GM21717 (cell line): ENCODE measurements around the gene ARL15.
A peak's percentile ranks its signal among the peaks of the same experiment; 100 is the strongest.

ENCODE experiments used
- ATAC-seq: cut with Tn5 transposase; IDR thresholded peaks from one replicate; pipeline ENCODE4 v1.9.1; 2021; ENCODE audit warnings: mild to moderate bottlenecking, moderate library complexity; ENCODE audit not compliant: unreplicated experiment

The ARL15 gene

DNA sequence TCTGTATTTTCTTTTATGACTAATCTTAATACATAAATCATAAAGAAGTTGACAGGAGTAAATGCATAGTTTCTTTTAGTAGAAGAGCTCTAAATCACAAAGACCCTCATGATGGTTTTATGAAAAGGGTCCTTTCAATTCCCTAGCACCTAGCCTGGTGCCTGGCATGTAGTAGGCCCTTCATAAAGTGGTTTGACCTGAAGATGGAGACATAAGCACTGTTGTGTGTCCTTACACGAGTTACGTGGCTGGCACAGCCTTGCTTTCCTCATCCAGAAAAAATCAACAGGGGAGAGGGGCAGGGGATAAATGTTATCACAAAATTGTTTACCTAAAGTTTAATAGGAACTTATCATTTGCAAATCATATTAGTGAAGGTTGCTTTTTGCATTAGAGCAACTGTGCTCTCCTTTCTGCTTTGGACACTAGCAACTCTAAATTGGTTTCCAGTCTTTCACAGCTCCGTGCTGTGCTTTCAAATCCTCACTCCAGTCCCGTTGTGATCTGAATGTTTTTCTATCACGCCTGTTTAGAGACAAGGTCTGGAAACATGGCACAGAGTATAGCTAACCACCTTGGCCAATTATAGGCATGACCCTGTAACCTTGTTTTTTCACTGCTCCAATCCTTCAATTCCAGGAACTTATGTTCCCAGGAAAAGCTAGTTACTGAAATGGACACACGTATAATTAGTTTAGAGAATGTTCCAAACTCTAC, 55.7 kb downstream of the ARL15 start:
- ATAC-seq, result no peak

GRCh38 chr5:54251981-54252380, 58.4 kb downstream of the ARL15 start:
- no peak for ATAC-seq

GRCh38 chr5:54249210-54250028, 61.0 kb downstream of the ARL15 start:
- peak; percentile 61 for ATAC-seq

DNA sequence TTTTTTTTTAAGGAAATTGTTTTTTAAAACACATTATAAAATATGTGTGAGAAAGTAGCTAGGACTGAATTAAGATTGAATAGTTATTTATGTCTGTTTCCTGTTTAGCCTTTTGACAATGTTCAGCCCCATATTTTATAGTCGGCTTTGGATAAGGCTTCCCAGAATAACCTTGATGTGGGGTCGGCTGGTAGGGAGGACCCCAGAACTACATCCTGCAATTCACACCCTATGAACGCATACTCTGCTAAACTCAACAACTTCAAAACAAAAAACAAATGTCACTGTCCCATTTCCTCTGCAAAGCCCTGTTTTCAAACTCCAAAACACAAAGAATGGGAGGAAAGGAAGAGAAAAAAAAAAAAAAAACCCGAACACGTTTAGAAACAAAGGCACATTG, 63.1 kb downstream of the ARL15 start:
- ATAC-seq, result no peak

GRCh38 chr5:54243483-54244080, 66.8 kb downstream of the ARL15 start:
- ATAC-seq, result peak; percentile 66

DNA sequence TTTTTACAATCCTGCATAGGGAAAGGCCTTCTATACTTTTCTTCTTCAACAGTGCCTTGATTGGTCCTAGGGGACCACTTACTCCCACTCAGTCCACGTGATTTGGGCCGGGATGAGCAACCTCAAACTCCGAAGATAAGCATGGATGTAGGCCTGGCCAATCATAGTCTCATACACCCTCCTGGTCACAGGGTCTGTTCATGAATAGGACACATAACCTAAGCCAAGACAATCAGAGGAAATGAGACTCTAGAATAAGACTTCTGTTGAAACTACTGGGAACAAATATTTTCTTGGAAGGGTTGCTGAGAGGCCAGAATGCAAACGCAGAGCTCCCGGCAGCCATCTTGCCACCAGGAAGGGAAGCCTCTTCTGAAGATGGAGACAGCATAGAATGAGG, 68.1 kb downstream of the ARL15 start:
- no peak for ATAC-seq

DNA sequence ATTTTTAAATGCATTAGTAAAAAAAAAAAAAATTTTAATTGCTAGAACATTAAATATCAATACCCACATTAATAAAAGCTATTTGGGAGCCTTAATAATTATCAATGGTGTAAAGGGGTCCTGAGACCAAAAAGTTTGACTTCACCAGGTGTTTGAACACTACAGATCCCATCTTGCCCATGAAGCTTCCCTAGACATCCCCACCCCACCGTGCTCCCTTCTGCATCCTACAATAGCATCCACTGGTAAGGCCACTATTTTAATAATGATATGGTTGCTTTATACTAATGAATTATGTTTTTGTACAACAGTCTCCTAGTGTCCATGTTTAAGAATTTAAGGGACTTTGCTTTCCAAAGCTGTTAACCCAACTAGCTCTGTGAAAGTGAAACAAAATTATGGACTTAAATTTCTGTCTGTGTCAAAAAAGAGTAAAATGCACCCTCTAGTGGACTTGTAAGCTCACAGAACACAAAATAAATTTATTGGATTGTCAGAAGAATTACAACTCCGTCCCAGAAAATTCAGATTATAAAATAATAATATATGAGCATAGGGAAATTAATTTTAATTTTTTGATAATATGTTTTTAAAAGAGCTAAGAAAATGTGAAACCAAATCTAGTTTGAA, 76.0 kb downstream of the ARL15 start:
- no peak for ATAC-seq

- ATAC-seq, result no peak
Measured at GRCh38 chr5:54230936-54231685, 79.3 kb downstream of the ARL15 start.

GRCh38 chr5:54229041-54229780, 81.2 kb downstream of the ARL15 start:
- ATAC-seq, result peak; percentile 87

- no peak for ATAC-seq
Measured at GRCh38 chr5:54227759-54228158, 82.6 kb downstream of the ARL15 start.

DNA sequence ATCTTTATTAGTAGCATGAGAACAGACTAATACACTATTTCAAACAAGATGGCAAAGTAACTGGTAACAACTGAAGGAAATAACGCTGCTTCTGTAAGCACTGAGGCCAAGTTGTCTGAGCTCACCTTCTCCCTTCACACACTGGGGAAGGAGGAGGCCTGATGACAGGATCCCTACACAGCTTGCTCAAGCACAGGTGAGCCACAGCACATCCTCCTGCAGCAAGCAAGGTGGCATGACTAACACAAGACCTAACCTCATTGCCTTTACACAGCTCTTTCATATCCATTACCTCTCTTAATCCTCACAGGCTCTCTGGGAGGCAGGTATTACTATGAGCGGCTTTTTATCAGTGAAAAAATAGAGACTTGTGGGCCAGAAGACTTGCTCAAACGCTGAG, 83.3 kb downstream of the ARL15 start:
- no peak for ATAC-seq

- ATAC-seq, result no peak
Measured at GRCh38 chr5:54226215-54226614, 84.2 kb downstream of the ARL15 start.

DNA sequence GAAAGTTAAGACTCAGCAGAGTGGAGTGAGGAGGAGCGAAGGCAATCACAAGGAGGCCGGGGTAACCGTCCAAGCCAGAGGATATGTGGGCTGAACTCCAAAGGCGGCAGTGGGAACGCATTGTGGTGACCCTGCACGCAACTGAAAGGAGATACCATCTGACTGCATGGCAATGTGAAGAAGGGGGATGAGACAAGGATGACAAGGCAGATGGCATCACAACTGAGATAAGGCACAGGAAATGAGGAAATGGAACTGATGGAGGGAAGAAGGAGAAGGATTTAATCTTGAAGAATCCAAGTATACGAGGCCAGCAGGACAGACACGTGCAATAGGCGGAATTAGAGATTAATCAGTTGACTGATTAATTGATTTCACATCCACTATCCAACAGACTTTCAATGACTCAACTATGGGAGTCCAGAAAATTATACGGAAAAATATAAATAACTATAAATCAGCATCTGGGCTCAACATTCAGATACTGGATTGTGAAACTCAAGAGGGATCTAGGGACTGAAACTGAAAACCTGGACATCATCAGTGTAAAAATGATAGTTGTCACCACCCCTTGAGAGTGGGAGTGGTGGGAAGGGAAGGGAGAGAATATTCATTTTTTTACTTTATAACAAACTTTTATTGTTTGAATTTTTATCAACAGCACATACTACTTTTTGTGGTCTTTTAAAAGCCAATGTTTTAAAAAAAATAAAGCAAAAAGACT, 86.1 kb downstream of the ARL15 start:
- ATAC-seq, result no peak

GRCh38 chr5:54222336-54222735, 88.0 kb downstream of the ARL15 start:
- ATAC-seq, result no peak

DNA sequence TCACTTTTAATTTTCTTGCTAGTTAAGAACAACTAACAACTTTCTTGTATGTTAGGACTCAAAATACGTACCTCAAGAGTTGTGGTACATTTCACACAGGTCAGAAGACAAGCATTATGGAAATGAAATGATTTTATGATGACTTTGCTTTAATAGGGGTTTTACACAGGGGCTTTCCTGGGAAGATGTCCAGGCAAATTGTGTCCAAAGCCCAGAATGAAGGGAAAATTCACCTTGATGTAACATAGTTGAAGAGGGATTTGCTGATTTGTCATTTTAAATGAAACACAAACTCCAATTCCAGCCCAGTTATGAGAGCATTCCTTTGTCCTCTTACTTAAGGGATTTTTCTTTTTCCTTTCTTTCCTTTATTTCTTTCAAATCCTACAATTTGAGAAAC, 89.2 kb downstream of the ARL15 start:
- no peak for ATAC-seq

DNA sequence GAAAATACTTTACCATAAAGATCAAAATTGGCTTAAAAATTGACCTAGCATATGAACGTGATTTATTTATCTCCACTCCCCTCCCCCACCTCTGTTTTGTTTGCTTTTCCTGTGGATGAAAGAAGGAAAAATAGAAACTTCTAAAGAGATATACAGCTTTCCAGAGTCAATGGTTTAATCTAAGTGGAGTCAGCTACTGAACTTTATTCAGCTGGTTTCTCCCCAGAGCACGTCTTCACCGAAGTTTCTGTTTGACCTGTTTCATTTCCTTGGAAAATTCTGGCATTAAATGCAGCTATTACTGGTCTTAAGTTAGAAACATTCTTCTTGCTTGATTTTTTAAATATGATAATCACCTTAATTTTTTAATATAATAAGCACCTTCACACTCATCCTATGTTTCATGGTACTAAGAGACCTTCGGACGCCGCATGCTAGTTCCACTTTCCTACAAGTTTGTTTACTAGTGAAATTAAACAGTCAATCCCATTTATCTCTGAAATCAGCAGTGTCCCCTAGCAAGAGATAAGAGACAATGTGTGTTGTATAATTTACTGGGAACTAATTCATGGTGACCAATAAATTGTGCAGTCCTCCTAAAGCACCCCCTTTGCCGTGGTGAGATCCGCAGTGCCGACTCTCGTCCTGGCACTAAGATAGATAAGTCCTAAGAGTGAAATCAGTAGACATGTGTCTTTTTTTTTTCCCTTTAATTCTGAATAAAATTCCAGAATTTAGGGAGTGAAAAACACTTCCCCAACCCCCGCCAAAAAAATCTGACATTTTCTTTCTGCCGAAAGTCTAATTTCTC, 89.9 kb downstream of the ARL15 start:
- ATAC-seq, result no peak

- peak; percentile 61 for ATAC-seq
Measured at GRCh38 chr5:54217826-54218503, 92.4 kb downstream of the ARL15 start.

GRCh38 chr5:54215233-54215736, 95.1 kb downstream of the ARL15 start:
- no peak for ATAC-seq
